Fibroblast of pulmonary artery (primary cell): ENCODE measurements around the gene POC1A.

Experiments used
- DNase-seq: peaks from one replicate; pipeline ENCODE4 v3.0.0-alpha.2; 2010; ENCODE audit warnings: low read depth
- H3K4me3 ChIP-seq: replicated peaks from 2 replicates; pipeline ENCODE4 v1.5.1; 2011; ENCODE audit warnings: low read depth, mild to moderate bottlenecking, control low read depth, low read length, moderate library complexity
- CTCF ChIP-seq: IDR thresholded peaks from 2 replicates; pipeline ENCODE4 v1.5.1; 2011; ENCODE audit warnings: mild to moderate bottlenecking, control low read depth, low read length, inconsistent platforms; ENCODE audit errors: missing control alignments

Gene POC1A

GRCh38 chr3:52146811-52147210, 7.4 kb downstream of the POC1A start:
- H3K4me3 ChIP-seq: no peak overlapping the region
- TF ChIP-seq CTCF: no peak
- DNase-seq: no peak

- no peak for DNase-seq
- no peak for TF ChIP-seq CTCF
These were observed 8.0 kb downstream of the POC1A start for GRCh38 chr3:52146189-52146588.

GRCh38 chr3:52145736-52146110, 8.5 kb downstream of the POC1A start:
- no peak for DNase-seq
- no peak for TF ChIP-seq CTCF
- no peak overlapping the region for H3K4me3 ChIP-seq

More at GRCh38 chr3:52146189-52146588, 8.0 kb downstream of the POC1A start:
- no peak overlapping the region for H3K4me3 ChIP-seq

- no peak for DNase-seq
- no peak for TF ChIP-seq CTCF
- H3K4me3 ChIP-seq: no peak overlapping the region
These were observed 9.2 kb downstream of the POC1A start for GRCh38 chr3:52144796-52145735.

- DNase-seq: peak; percentile 85
- H3K4me3 ChIP-seq: no peak overlapping the region
- peak; percentile 98 for TF ChIP-seq CTCF
These were observed 10.0 kb downstream of the POC1A start for GRCh38 chr3:52144034-52144795.

GRCh38 chr3:52143616-52144015, 10.6 kb downstream of the POC1A start:
- DNase-seq: no peak
- no peak for TF ChIP-seq CTCF
- H3K4me3 ChIP-seq: no peak overlapping the region
